DMS153 treated with DMSO at 0.1 percent for 48 hours (cell line): ENCODE measurements around the gene USP28.
"Not testable (repeated sequence)": the region's sequence is repeated elsewhere in the genome, so short reads cannot be mapped to it uniquely, and the experiment has no call there.

Experiments used
- DNase-seq: peaks from one replicate; lab custom pipeline; 2025; ENCODE audit not compliant: unreplicated experiment; lab: John Stamatoyannopoulos, UW

Gene USP28

GRCh38 chr11:113840932-113841664, 34.3 kb downstream of the USP28 start:
- no peak for DNase-seq

GRCh38 chr11:113839842-113840241, 35.5 kb downstream of the USP28 start:
- no peak for DNase-seq

- no peak for DNase-seq
Observed at GRCh38 chr11:113838005-113838404, 37.4 kb downstream of the USP28 start.

GRCh38 chr11:113835306-113835705, 40.1 kb downstream of the USP28 start:
- no peak for DNase-seq

- no peak for DNase-seq
Observed at GRCh38 chr11:113833151-113833550, 42.2 kb downstream of the USP28 start.

GRCh38 chr11:113831314-113831713, 44.1 kb downstream of the USP28 start:
- no peak for DNase-seq

GRCh38 chr11:113829751-113830150, 45.6 kb downstream of the USP28 start:
- no peak for DNase-seq

- no peak for DNase-seq
Observed at GRCh38 chr11:113828191-113828590, 47.2 kb downstream of the USP28 start.

- DNase-seq: no peak
Observed at GRCh38 chr11:113827477-113827876, 47.9 kb downstream of the USP28 start.

- DNase-seq: no peak
Observed at GRCh38 chr11:113818426-113818825, 56.9 kb downstream of the USP28 start.

- no peak for DNase-seq
Observed at GRCh38 chr11:113817626-113818025, 57.7 kb downstream of the USP28 start.

GRCh38 chr11:113817162-113817561, 58.2 kb downstream of the USP28 start:
- DNase-seq: no peak

GRCh38 chr11:113814181-113814580, 61.2 kb downstream of the USP28 start:
- no peak for DNase-seq

GRCh38 chr11:113808931-113809330, 66.4 kb downstream of the USP28 start:
- no peak for DNase-seq

GRCh38 chr11:113806406-113806805, 69.0 kb downstream of the USP28 start:
- peak; percentile 16 for DNase-seq

GRCh38 chr11:113805640-113806039, 69.7 kb downstream of the USP28 start:
- DNase-seq: no peak

GRCh38 chr11:113802621-113803020, 72.8 kb downstream of the USP28 start:
- no peak for DNase-seq

- peak; percentile 9 for DNase-seq
Observed at GRCh38 chr11:113796663-113797259, 78.6 kb downstream of the USP28 start.

GRCh38 chr11:113789675-113790320, 85.6 kb downstream of the USP28 start:
- no peak for DNase-seq

GRCh38 chr11:113789016-113789415, 86.4 kb downstream of the USP28 start:
- DNase-seq: not testable (repeated sequence)

- DNase-seq: no peak
Observed at GRCh38 chr11:113782134-113782533, 93.2 kb downstream of the USP28 start.

GRCh38 chr11:113781682-113782081, 93.7 kb downstream of the USP28 start:
- no peak for DNase-seq
